Measurements from ENCODE around the gene DAZ4.
"Not testable (repeated sequence)": the region's sequence is repeated elsewhere in the genome, so short reads cannot be mapped to it uniquely, and the experiment has no call there.

- not testable (repeated sequence) for TF ChIP-seq JUN (IDR thresholded peaks at IDR 0.05; ENCODE audit: borderline replicate concordance, low read depth, low read length); JUN (CRISPR knock-in tag; IDR thresholded peaks at IDR 0.05; ENCODE audit: borderline replicate concordance); ZNF740 (CRISPR knock-in tag; IDR thresholded peaks at IDR 0.05); ZNF740 (tag; IDR thresholded peaks at IDR 0.05); E2F5 (CRISPR knock-in tag; IDR thresholded peaks at IDR 0.05); GTF2F1 (IDR thresholded peaks at IDR 0.05; ENCODE audit: low read depth, low read length); POLR2AphosphoS5 (IDR thresholded peaks at IDR 0.05; ENCODE audit: control insufficient read depth, insufficient read depth, low read depth, low read length); SMARCA5 (IDR thresholded peaks at IDR 0.05); CTCF (IDR thresholded peaks at IDR 0.05 in 2 of 3, conservative IDR thresholded peaks at IDR 0.05 in 1 of 3; ENCODE audit: insufficient read depth in 2 of 3, low read depth in 1 of 3, low read length in 3 of 3); RFX5 (IDR thresholded peaks at IDR 0.05; ENCODE audit: low read depth, low read length); ZSCAN29 (IDR thresholded peaks at IDR 0.05); CAMTA2 (CRISPR knock-in tag; conservative IDR thresholded peaks at IDR 0.05); TCF7L2 (IDR thresholded peaks at IDR 0.05; ENCODE audit: low read depth, low read length); FOXO4 (CRISPR knock-in tag; IDR thresholded peaks at IDR 0.05)
These were observed at the start of gene DAZ4 for GRCh38 chrY:24833619-24834018.

Measured in K562 (cell line).